C4-2B (cell line): ENCODE measurements around the gene CCDC28A.
"Not testable (repeated sequence)": the region's sequence is repeated elsewhere in the genome, so short reads cannot be mapped to it uniquely, and the experiment has no call there.

Source experiments
- H3K27ac ChIP-seq: fragments of 450-650 bp; 2 replicates; pipeline ENCODE4 v1.5.1; 2017
- CTCF ChIP-seq: fragments of 450-650 bp; conservative IDR thresholded peaks from 2 replicates; pipeline ENCODE4 v1.5.1; 2017; ENCODE audit warnings: mild to moderate bottlenecking
- ZFX ChIP-seq: fragments of 450-650 bp; IDR thresholded peaks from 2 replicates; pipeline ENCODE4 v1.6.1; 2017

CCDC28A gene

GRCh38 chr6:138773177-138774091 is at the start of gene CCDC28A:
Gene CCDC28A, plus strand, starts transcription at chr6:138773769. Its CDS starts 2,352 bp downstream, at chr6:138776121.
- TF ChIP-seq ZFX (no peak), CTCF (no peak)
- H3K27ac ChIP-seq, result peak within 1 kb of the TSS; percentile 77

GRCh38 chr6:138724015-138724414 is 49.6 kb upstream of the CCDC28A start:
- no peak overlapping the region for H3K27ac ChIP-seq
- TF ChIP-seq ZFX (no peak), CTCF (no peak)

- H3K27ac ChIP-seq, result no peak overlapping the region
- TF ChIP-seq CTCF (no peak), ZFX (no peak)
These were observed 47.4 kb upstream of the CCDC28A start for GRCh38 chr6:138726066-138726756.

GRCh38 chr6:138726757-138727097 is 46.8 kb upstream of the CCDC28A start:
- no peak overlapping the region for H3K27ac ChIP-seq
- no peak for TF ChIP-seq ZFX
- no peak for TF ChIP-seq CTCF

- H3K27ac ChIP-seq, result no peak overlapping the region
- TF ChIP-seq CTCF (no peak), ZFX (no peak)
These were observed 46.4 kb upstream of the CCDC28A start for GRCh38 chr6:138727182-138727581.

- TF ChIP-seq CTCF, result no peak
- no peak for TF ChIP-seq ZFX
- H3K27ac ChIP-seq, result no peak overlapping the region
These were observed 44.9 kb upstream of the CCDC28A start for GRCh38 chr6:138728662-138729061.

- H3K27ac ChIP-seq, result not testable (repeated sequence)
These were observed 43.5 kb upstream of the CCDC28A start for GRCh38 chr6:138730037-138730436.
